K562 (cell line): ENCODE measurements around the gene CCDC92. TPM values are rescaled to one million over a fixed set of nuclear protein-coding genes. Genes with fewer than 3 reads are reported as not detected.

Experiments
- ATAC-seq: fragments of 200-7000 bp; cut with Tn5 transposase; 3 replicates; pipeline ENCODE4 v1.9.1; 2020; ENCODE audit warnings: moderate library complexity
- BruUV-seq: library from RNA; stranded (reverse); fragments of 400-500 nt; replicated peaks from 2 replicates; lab custom pipeline; 2021; lab: Mats Ljungman, UMichigan
- CTCF ChIA-PET: fragments of 300-600 bp; formaldehyde crosslinking; extraction: SDS; loops from one replicate; lab custom pipeline; 2021; ENCODE audit warnings: low intra/inter-chr PET ratio; lab: Yijun Ruan, JAX
- POLR2A ChIA-PET: fragments of 300-600, 350-650 bp; sonication (Branson Sonifier 250); formaldehyde crosslinking; extraction: SDS; loops from one replicate; lab custom pipeline; 2021; ENCODE audit warnings: antibody characterized with exemption, inconsistent platforms; lab: Yijun Ruan, JAX
- DNase-seq, 4 experiments: peaks; one replicate each; pipeline versions ENCODE4 v3.0.0 to v3.0.0-alpha.2; 2011 to 2018; ENCODE audit warnings: low spot score in 3 of 4, mixed read lengths in 3 of 4; ENCODE audit errors: extremely low read depth in 1 of 4
- FAIRE-seq: peaks from 2 replicates; lab custom pipeline; 2011; peaks lifted over from hg19 to GRCh38; lab: Jason Lieb, UNC
- H2AFZ ChIP-seq: 2 replicates; pipeline ENCODE4 v1.6.0; 2011; ENCODE audit warnings: low read depth, low read length, control low read depth, inconsistent platforms
- H3K27ac ChIP-seq: fragments of 200-600 bp; 3 replicates; pipeline ENCODE4 v1.8.0; 2011; ENCODE audit warnings: low read depth, mild to moderate bottlenecking, control low read depth, inconsistent platforms, low read length, moderate library complexity, mixed read lengths; ENCODE audit errors: extremely low read depth
- H3K27me3 ChIP-seq, 2 experiments: fragments of 300-600 bp in 1 of 2; 2 replicates in 1 of 2; 3 replicates in 1 of 2; pipeline versions ENCODE4 v1.6.0 to v1.8.0; 2011; ENCODE audit warnings: inconsistent platforms in 2 of 2, low read length in 2 of 2, mild to moderate bottlenecking in 1 of 2, mixed read lengths in 1 of 2, moderate library complexity in 1 of 2; ENCODE audit not compliant: control insufficient read depth in 2 of 2, insufficient read depth in 2 of 2
- H3K36me3 ChIP-seq: fragments of 300-600 bp; 3 replicates; pipeline ENCODE4 v1.8.0; 2011; ENCODE audit warnings: mild to moderate bottlenecking, low read length, inconsistent platforms; ENCODE audit not compliant: control insufficient read depth, insufficient read depth
- H3K4me1 ChIP-seq, 2 experiments: fragments of 200-600 bp in 1 of 2; replicated peaks in 1 of 2; 2 replicates in 1 of 2; 3 replicates in 1 of 2; pipeline versions ENCODE4 v1.5.1 to v1.8.0; 2011; ENCODE audit warnings: inconsistent platforms in 2 of 2, low read length in 2 of 2, mild to moderate bottlenecking in 1 of 2, mixed read lengths in 1 of 2, moderate library complexity in 1 of 2; ENCODE audit not compliant: control insufficient read depth in 2 of 2, insufficient read depth in 2 of 2
- H3K4me2 ChIP-seq: 2 replicates; pipeline ENCODE4 v1.6.1; 2011; ENCODE audit warnings: low read length, control low read depth, inconsistent platforms, mixed read lengths; ENCODE audit not compliant: insufficient read depth
- H3K4me3 ChIP-seq: fragments of 200-600 bp; sonication (generic), shearing (Covaris generic); 2 replicates; pipeline ENCODE4 v1.5.1; 2016; ENCODE audit warnings: control low read depth, inconsistent platforms
- H3K79me2 ChIP-seq: fragments of 200-600 bp; 3 replicates; pipeline ENCODE4 v1.8.0; 2011; ENCODE audit warnings: low read length, inconsistent platforms; ENCODE audit not compliant: control insufficient read depth, insufficient read depth
- H3K9ac ChIP-seq, 2 experiments: 2 replicates each; pipeline versions ENCODE4 v1.6.0 to v1.6.1; 2011; ENCODE audit warnings: low read depth in 2 of 2, low read length in 2 of 2, control low read depth in 1 of 2, inconsistent platforms in 1 of 2, mild to moderate bottlenecking in 1 of 2, mixed read lengths in 1 of 2; ENCODE audit not compliant: insufficient read depth in 1 of 2
- H3K9me1 ChIP-seq: one replicate; pipeline ENCODE4 v1.6.0; 2011; ENCODE audit warnings: inconsistent platforms, mild to moderate bottlenecking, low read length, moderate library complexity; ENCODE audit not compliant: control insufficient read depth, insufficient read depth
- H3K9me3 ChIP-seq: replicated peaks from 2 replicates; pipeline ENCODE4 v1.5.1; 2011; ENCODE audit warnings: low read depth, low read length, inconsistent platforms; ENCODE audit not compliant: control insufficient read depth, insufficient read depth
- H4K20me1 ChIP-seq: replicated peaks from 2 replicates; pipeline ENCODE4 v1.6.1; 2011; ENCODE audit warnings: low read length, inconsistent platforms, mixed read lengths; ENCODE audit not compliant: control insufficient read depth, insufficient read depth
- CBX1 ChIP-seq: sonication (generic); IDR thresholded peaks from 2 replicates; pipeline ENCODE4 v1.6.1; 2016; ENCODE audit warnings: antibody characterized with exemption, low read depth, mild to moderate bottlenecking
- FUS ChIP-seq: fragments of 200-400 bp; formaldehyde crosslinking; optimal IDR thresholded peaks from 2 replicates; pipeline ENCODE3; 2017; ENCODE audit warnings: low read depth, low read length
- GABPA ChIP-seq: fragments of 200-800 bp; sonication (Bioruptor generic); conservative IDR thresholded peaks from 2 replicates; pipeline ENCODE4 v1.6.1; 2016; ENCODE audit warnings: low read depth, missing genetic modification characterization, missing compliant biosample characterization
- HSF4 ChIP-seq: fragments of 250-450 bp; sonication (Bioruptor Pico); IDR thresholded peaks from 2 replicates; pipeline ENCODE4 v2.1.2; 2022; ENCODE audit warnings: mild to moderate bottlenecking, moderate library complexity, borderline replicate concordance
- NCOA6 ChIP-seq: fragments of 450-650 bp; IDR thresholded peaks from 2 replicates; pipeline ENCODE4 v1.6.1; 2017; ENCODE audit warnings: mild to moderate bottlenecking
- SREBF1 ChIP-seq: fragments of 150-350 bp; IDR thresholded peaks from 2 replicates; pipeline ENCODE4 v1.6.1; 2014; ENCODE audit warnings: antibody characterized with exemption, low read depth, low read length, borderline replicate concordance
- U2AF1 ChIP-seq: fragments of 200-400 bp; formaldehyde crosslinking; optimal IDR thresholded peaks from 2 replicates; pipeline ENCODE3; 2017; ENCODE audit warnings: mild to moderate bottlenecking, low read depth, low read length, moderate library complexity
- ZNF121 ChIP-seq: sonication (generic); formaldehyde crosslinking; conservative IDR thresholded peaks from 2 replicates; pipeline ENCODE4 v1.8.0; 2022; ENCODE audit warnings: missing genetic modification reagents
- WGBS: fragments of 100-300 bp; shearing (Covaris generic); methylation state at CpG from one replicate; pipeline ENCODE4 v1.1.6; 2016; ENCODE audit warnings: low coverage, mixed read lengths; ENCODE audit not compliant: insufficient coverage; ENCODE audit errors: missing lambda C conversion rate; 5-methylcytosine and 5-hydroxymethylcytosine counted together
- in situ Hi-C: fragments of 300-500 bp; cut with MboI; formaldehyde crosslinking; loops from 4 replicates; pipeline ENCODE4 v1.15.0; 2018; ENCODE audit warnings: inconsistent platforms, mixed read lengths
- intact Hi-C: fragments of 100-400 bp; cut with micrococcal nuclease; formaldehyde crosslinking; loops from 2 replicates; pipeline ENCODE4 v1.14.2; 2022
- polyA plus RNA-seq, 8 experiments: library from polyadenylated mRNA; depleted of rRNA in 4 of 8; stranded (reverse) in 5 of 8; unstranded in 3 of 8; fragments of >200 nt; fragmentation: Nextera tagmentation in 2 of 8; fragmentation: Illumina TruSeq in 1 of 8; extraction: Ambion mirVana in 2 of 8; extraction: Trizol in 1 of 8; gene quantifications; 2 replicates each; pipeline versions ENCODE4 v1.2.1 to v1.2.3, GENCODE V29; 2011 to 2014; ENCODE audit warnings: inconsistent platforms in 1 of 8, missing spikeins in 1 of 8
- total RNA-seq, 7 experiments: library from RNA; depleted of rRNA in 6 of 7; stranded (reverse); fragments of >200 nt in 6 of 7; fragmentation: Illumina TruSeq in 2 of 7; extraction: Trizol in 2 of 7; gene quantifications; 2 replicates each; pipeline versions ENCODE4 v1.2.1 to v1.2.3, GENCODE V29; 2011 to 2021; ENCODE audit warnings: low replicate concordance in 1 of 7
- TF ChIP-seq, protein P1 (sequence below): fragments of 450-650 bp; IDR thresholded peaks from 2 replicates; pipeline ENCODE4 v1.6.1; 2016; ENCODE audit warnings: antibody characterized with exemption
- TF ChIP-seq, protein P2 (sequence below), 2 experiments: fragments of 450-650 bp; IDR thresholded peaks; 2 replicates each; pipeline ENCODE4 v1.6.1; 2016; ENCODE audit warnings: mild to moderate bottlenecking in 2 of 2, borderline replicate concordance in 1 of 2, low read depth in 1 of 2, moderate library complexity in 1 of 2
- TF ChIP-seq, protein P3 (sequence below): fragments of 450-650 bp; IDR thresholded peaks from 2 replicates; pipeline ENCODE4 v1.7.0; 2016; ENCODE audit warnings: borderline replicate concordance

CCDC92 gene
- total and polyA plus RNA-seq, 9 of the 15 experiments (the other 6 are each of a cell fraction or from before 2014, with no cell fraction given) = 0.27 to 5.9 (median 2.1) TPM

DNA sequence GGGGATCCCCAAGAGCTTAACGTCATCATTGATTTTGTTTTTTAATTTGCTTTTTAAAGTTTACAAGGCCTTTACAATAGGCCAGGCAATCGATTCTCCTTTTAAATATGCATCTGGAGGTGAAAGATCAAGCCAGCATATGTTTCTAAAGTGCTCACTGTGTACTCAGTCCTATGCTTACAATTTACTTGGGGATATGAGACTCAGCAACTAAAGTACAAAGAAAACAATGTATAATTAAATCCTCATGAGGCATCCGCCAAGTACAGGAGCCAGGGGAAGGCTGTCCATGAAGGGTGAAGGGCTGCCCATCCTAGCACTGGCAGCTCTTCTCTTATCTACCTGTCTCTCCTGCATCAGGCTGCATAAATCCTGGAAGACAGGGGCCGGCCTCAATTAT is 11.8 kb downstream of the CCDC92 start:
- CTCF ChIA-PET = no interaction called here
- in situ Hi-C loops = no loop called here
- ATAC-seq (no peak), FAIRE-seq (no peak), DNase-seq (no peak)
- Histone ChIP-seq H2AFZ (no peak overlapping the region), H3K4me3 (no peak overlapping the region), H3K9ac (no peak overlapping the region), H3K79me2 (no peaks in the 10 kb centered on the region), H3K27ac (no peak overlapping the region), H3K4me1 (peaks cover 0 to 2% of the 10 kb centered on the region in 2 experiments; a peak in 1 of 5 replicates), H3K27me3 (no peaks in the 10 kb centered on the region), H3K4me2 (no peak overlapping the region), H4K20me1 (no peaks in the 10 kb centered on the region), H3K9me3 (no peaks in the 10 kb centered on the region), H3K9me1 (no peaks in the 10 kb centered on the region), H3K36me3 (no peaks in the 10 kb centered on the region)
- BruUV-seq = no TSS peak
- 68% methylated on average over 4 of the region's 4 CpGs for WGBS
- intact Hi-C loops = no loop called here
- POLR2A ChIA-PET = interaction anchor here (0.6 to 1.8 kb wide), 3 partner anchors 10 to 314 kb away, joined by 3 to 5 read pairs (median 4); no protein-coding TSS in a partner anchor
- TF ChIP-seq, protein P1, sequence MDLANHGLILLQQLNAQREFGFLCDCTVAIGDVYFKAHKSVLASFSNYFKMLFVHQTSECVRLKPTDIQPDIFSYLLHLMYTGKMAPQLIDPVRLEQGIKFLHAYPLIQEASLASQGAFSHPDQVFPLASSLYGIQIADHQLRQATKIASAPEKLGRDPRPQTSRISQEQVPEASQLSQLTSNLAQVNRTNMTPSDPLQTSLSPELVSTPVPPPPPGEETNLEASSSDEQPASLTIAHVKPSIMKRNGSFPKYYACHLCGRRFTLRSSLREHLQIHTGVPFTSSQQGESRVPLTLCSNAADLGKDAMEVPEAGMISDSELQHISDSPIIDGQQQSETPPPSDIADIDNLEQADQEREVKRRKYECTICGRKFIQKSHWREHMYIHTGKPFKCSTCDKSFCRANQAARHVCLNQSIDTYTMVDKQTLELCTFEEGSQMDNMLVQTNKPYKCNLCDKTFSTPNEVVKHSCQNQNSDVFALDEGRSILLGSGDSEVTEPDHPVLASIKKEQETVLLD = no peak
- TF ChIP-seq NCOA6 (no peak), CBX1 (no peak), FUS (no peak), GABPA (no peak), SREBF1 (no peak), HSF4 (CRISPR knock-in tag) (no peak), U2AF1 (no peak), ZNF121 (CRISPR knock-in tag) (no peak)
- TF ChIP-seq, protein P2, sequence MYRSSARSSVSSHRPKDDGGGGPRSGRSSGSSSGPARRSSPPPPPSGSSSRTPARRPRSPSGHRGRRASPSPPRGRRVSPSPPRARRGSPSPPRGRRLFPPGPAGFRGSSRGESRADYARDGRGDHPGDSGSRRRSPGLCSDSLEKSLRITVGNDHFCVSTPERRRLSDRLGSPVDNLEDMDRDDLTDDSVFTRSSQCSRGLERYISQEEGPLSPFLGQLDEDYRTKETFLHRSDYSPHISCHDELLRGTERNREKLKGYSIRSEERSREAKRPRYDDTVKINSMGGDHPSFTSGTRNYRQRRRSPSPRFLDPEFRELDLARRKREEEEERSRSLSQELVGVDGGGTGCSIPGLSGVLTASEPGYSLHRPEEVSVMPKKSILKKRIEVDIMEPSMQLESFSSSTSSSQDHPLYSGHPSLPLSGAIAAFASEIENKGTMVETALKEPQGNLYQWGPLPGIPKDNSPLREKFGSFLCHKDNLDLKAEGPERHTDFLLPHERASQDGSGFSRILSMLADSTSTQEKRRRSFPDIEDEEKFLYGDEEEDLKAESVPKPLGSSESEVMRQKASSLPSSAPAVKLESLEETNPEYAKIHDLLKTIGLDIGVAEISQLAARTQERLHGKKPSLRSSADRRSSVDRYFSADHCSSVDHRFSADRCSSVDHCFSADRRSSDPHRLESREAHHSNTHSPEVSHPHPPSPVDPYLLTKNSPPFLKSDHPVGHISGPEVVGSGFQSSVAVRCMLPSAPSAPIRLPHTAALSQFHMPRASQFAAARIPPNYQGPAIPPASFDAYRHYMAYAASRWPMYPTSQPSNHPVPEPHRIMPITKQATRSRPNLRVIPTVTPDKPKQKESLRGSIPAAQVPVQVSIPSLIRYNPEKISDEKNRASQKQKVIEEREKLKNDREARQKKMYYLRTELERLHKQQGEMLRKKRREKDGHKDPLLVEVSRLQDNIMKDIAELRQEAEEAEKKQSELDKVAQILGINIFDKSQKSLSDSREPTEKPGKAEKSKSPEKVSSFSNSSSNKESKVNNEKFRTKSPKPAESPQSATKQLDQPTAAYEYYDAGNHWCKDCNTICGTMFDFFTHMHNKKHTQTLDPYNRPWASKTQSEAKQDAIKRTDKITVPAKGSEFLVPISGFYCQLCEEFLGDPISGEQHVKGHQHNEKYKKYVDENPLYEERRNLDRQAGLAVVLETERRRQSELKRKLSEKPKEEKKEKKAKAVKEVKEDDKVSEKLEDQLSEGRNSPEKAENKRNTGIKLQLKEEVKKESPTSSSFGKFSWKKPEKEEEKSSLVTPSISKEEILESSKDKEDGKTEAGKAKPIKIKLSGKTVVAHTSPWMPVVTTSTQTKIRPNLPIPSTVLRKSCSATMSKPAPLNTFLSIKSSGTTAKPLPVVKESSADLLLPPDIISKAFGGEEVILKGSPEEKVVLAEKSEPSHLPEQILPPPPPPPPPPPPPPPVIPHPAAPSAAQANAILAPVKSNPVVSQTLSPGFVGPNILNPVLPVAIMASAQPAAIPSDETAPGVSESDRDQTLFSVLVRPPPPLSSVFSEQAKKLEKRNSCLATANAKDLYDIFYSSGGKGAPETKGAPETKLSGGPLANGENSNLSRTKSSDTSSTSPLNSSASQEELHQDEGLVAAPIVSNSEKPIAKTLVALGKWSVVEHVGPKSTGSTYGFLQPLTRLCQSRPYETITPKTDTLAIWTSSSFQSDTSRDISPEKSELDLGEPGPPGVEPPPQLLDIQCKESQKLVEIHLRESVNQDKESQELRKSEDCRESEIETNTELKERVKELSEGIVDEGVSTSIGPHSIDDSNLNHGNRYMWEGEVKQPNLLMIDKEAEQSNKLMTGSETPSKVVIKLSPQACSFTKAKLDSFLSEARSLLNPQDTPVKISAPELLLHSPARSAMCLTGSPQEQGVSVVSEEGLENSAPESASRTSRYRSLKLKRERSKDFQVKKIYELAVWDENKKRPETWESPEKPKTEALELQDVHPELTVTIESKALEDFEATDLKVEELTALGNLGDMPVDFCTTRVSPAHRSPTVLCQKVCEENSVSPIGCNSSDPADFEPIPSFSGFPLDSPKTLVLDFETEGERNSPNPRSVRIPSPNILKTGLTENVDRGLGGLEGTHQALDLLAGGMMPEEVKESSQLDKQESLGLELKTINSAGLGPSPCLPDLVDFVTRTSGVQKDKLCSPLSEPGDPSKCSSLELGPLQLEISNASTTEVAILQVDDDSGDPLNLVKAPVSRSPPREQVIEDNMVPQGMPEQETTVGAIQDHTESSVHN (IDR thresholded peaks at IDR 0.05; ENCODE audit: borderline replicate concordance in 1 of 2, low read depth in 1 of 2) = no peak
- TF ChIP-seq, protein P3, sequence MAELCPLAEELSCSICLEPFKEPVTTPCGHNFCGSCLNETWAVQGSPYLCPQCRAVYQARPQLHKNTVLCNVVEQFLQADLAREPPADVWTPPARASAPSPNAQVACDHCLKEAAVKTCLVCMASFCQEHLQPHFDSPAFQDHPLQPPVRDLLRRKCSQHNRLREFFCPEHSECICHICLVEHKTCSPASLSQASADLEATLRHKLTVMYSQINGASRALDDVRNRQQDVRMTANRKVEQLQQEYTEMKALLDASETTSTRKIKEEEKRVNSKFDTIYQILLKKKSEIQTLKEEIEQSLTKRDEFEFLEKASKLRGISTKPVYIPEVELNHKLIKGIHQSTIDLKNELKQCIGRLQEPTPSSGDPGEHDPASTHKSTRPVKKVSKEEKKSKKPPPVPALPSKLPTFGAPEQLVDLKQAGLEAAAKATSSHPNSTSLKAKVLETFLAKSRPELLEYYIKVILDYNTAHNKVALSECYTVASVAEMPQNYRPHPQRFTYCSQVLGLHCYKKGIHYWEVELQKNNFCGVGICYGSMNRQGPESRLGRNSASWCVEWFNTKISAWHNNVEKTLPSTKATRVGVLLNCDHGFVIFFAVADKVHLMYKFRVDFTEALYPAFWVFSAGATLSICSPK = no peak
